ENCODE results near the gene THOC6. TPM values are rescaled to one million over a fixed set of nuclear protein-coding genes. Genes with fewer than 3 reads are reported as not detected.

Gene THOC6
- total RNA-seq, 1 experiment from 2014 or later = 68.2 TPM

GRCh38 chr16:3000540-3000939 is 23.3 kb upstream of the THOC6 start:
- Histone ChIP-seq H3K18ac (ENCODE audit: insufficient read length, low read depth, low read length) (no peak overlapping the region), H2AK5ac (ENCODE audit: insufficient read length, low read length) (no peak overlapping the region), H4K20me1 (ENCODE audit: control insufficient read depth, insufficient read depth, insufficient read length) (peaks cover 2% of the 10 kb centered on the region), H3K4me1 (ENCODE audit: insufficient read depth, low read length) (no peaks in the 10 kb centered on the region), H3K9me3 (ENCODE audit: control insufficient read depth, low read depth, low read length) (no peaks in the 10 kb centered on the region), H3K23me2 (ENCODE audit: insufficient read length, low read depth, low read length, poor library complexity, severe bottlenecking) (no peaks in the 10 kb centered on the region), H3K14ac (ENCODE audit: insufficient read depth, low read length) (no peak overlapping the region), H3K56ac (ENCODE audit: insufficient read length, low read depth, low read length) (no peak overlapping the region), H2BK120ac (ENCODE audit: low read depth, low read length, poor library complexity, severe bottlenecking) (no peak overlapping the region), H2BK12ac (ENCODE audit: insufficient read length, low read depth, low read length) (no peak overlapping the region), H2BK20ac (ENCODE audit: low read depth, low read length, poor library complexity, severe bottlenecking) (no peak overlapping the region), H2BK5ac (ENCODE audit: insufficient read length, low read length) (no peak overlapping the region), H3K79me1 (ENCODE audit: insufficient read depth, low read depth, low read length, poor library complexity, severe bottlenecking) (no peaks in the 10 kb centered on the region), H3K23ac (ENCODE audit: insufficient read length, low read depth, low read length) (no peak overlapping the region), H2BK15ac (ENCODE audit: low read depth, low read length) (no peak overlapping the region; the same call in 1 of the 2 replicates), H4K5ac (ENCODE audit: insufficient read length, low read depth, low read length) (no peak overlapping the region), H3K9ac (ENCODE audit: extremely low read depth, insufficient read length, low read length) (no peak overlapping the region), H3K79me2 (ENCODE audit: insufficient read depth, low read length) (no peaks in the 10 kb centered on the region), H3K4ac (ENCODE audit: low read depth, low read length) (no peak overlapping the region), H3K27me3 (ENCODE audit: insufficient read depth, low read length) (no peaks in the 10 kb centered on the region), H2AFZ (ENCODE audit: low read length) (no peak overlapping the region), H4K8ac (replicated peaks; ENCODE audit: insufficient read length, low read depth, low read length) (no peak overlapping the region), H3K27ac (ENCODE audit: insufficient read length, low read depth, low read length) (no peak overlapping the region), H4K91ac (ENCODE audit: insufficient read length, low read depth, low read length) (no peak overlapping the region), H3T11ph (ENCODE audit: low read length) (no peak overlapping the region), H3K4me2 (ENCODE audit: insufficient read depth, insufficient read length, low read length) (no peak overlapping the region)
- no CpG with 5 or more reads among the region's 4 CpGs for WGBS (ENCODE audit: extremely low coverage, insufficient read length, low lambda C conversion rate)
- H3K4me3 Mint-ChIP-seq = no peak overlapping the region
- DNase-seq = no peak
- H3K27me3 Mint-ChIP-seq (ENCODE audit: low read depth) = no peaks in the 10 kb centered on the region; the same call in none of the 2 replicates
- H3K4me1 Mint-ChIP-seq = peaks cover 6 to 32% of the 10 kb centered on the region in 2 experiments
- no peak overlapping the region for H3K27ac Mint-ChIP-seq
- TF ChIP-seq CTCF (conservative IDR thresholded peaks at IDR 0.05) = no peak
- H3K36me3 Mint-ChIP-seq (ENCODE audit: insufficient read depth in 1 of 3, low read depth in 3 of 3) = peaks cover 0 to 7% (median 0%) of the 10 kb centered on the region in 3 experiments; a peak in 3 of 7 replicates
- H3K9me3 Mint-ChIP-seq = no peaks in the 10 kb centered on the region

Measured in H9 (cell line).